ENCODE data around the gene C1orf216. TPM values are rescaled to one million over a fixed set of nuclear protein-coding genes. Genes with fewer than 3 reads are reported as not detected.

The C1orf216 gene
- total and polyA plus RNA-seq, 2 of the 8 experiments (the other 6 are each of a cell fraction or from before 2014, with no cell fraction given) = 7.5 to 10.8 TPM

- H4K91ac ChIP-seq (replicated peaks; ENCODE audit: insufficient read length, low read length) = no peak overlapping the region
- H3K27me3 ChIP-seq (replicated peaks in 1 of 4; ENCODE audit: control insufficient read depth in 3 of 4, extremely low read depth in 1 of 4, insufficient read depth in 3 of 4, low read length in 3 of 4) = peaks cover 0 to 2% (median 0%) of the 10 kb centered on the region in 4 experiments; a peak in 1 of 7 replicates
- H3K4me2 ChIP-seq (ENCODE audit: insufficient read depth in 1 of 2, low read depth in 2 of 2, low read length in 2 of 2) = no peak overlapping the region
- no peak for FAIRE-seq
- no peaks in the 10 kb centered on the region for H4K20me1 ChIP-seq (replicated peaks in 1 of 2; ENCODE audit: control insufficient read depth in 1 of 2, insufficient read depth in 2 of 2, low read length in 2 of 2)
- H2BK120ac ChIP-seq (replicated peaks; ENCODE audit: low read depth, low read length) = no peak overlapping the region
- H3K18ac ChIP-seq (ENCODE audit: extremely low read depth, low read length) = no peak overlapping the region
- ChIA-PET POLR2A (ENCODE audit: partially characterized antibody) (no interaction called here), CTCF (ENCODE audit: partially characterized antibody) (interaction anchor here (1.4 kb wide), 1 partner anchor 22 kb away, joined by 9 read pairs; no protein-coding TSS in a partner anchor)
- H3K23ac ChIP-seq (ENCODE audit: insufficient read length) = no peak overlapping the region
- no peak overlapping the region for H2AK5ac ChIP-seq (ENCODE audit: low read depth, low read length)
- H2BK5ac ChIP-seq (ENCODE audit: low read depth, low read length) = no peak overlapping the region
- no peak overlapping the region for H2BK20ac ChIP-seq (ENCODE audit: low read length)
- peaks cover 0 to 4% (median 2%) of the 10 kb centered on the region in 4 experiments; a peak in 3 of 7 replicates for H3K4me1 ChIP-seq (replicated peaks in 1 of 4; ENCODE audit: control insufficient read depth in 3 of 4, insufficient read depth in 4 of 4, low read length in 3 of 4)
- WGBS, 2 experiments (ENCODE audit: extremely low coverage in 1 of 2, insufficient coverage in 1 of 2, insufficient read length in 1 of 2, insufficient replicate concordance in 2 of 2, low coverage in 1 of 2, low lambda C conversion rate in 2 of 2, missing lambda C conversion rate in 1 of 2) = 87% methylated on average over 5 of the region's 5 CpGs; no CpG with 5 or more reads in 1 of the 2 experiments
- no peak overlapping the region for H3K4me3 ChIP-seq (ENCODE audit: extremely low read depth in 1 of 4, insufficient read depth in 2 of 4, low read depth in 3 of 4, low read length in 4 of 4)
- H3K56ac ChIP-seq (replicated peaks; ENCODE audit: insufficient read length, low read depth, low read length) = no peak overlapping the region
- TF ChIP-seq POU5F1 (IDR thresholded peaks at IDR 0.05; ENCODE audit: low read depth, low read length) (no peak), JUN (IDR thresholded peaks at IDR 0.05; ENCODE audit: low read depth, low read length) (no peak), TBP (IDR thresholded peaks at IDR 0.05; ENCODE audit: low read depth, low read length) (no peak), YY1 (IDR thresholded peaks at IDR 0.05; ENCODE audit: low read depth, low read length) (no peak)
- H3K14ac ChIP-seq (ENCODE audit: insufficient read length) = no peak overlapping the region
- H3K79me1 ChIP-seq (ENCODE audit: low read depth, low read length) = no peaks in the 10 kb centered on the region
- H3K27ac ChIP-seq (ENCODE audit: low read depth, low read length) = no peak overlapping the region
- no peak overlapping the region for H3K4ac ChIP-seq (replicated peaks; ENCODE audit: insufficient read length, low read depth, low read length)
- H3K23me2 ChIP-seq (ENCODE audit: low read depth, low read length) = no peaks in the 10 kb centered on the region; the same call in 1 of the 2 replicates
- no peaks in the 10 kb centered on the region for H3K36me3 ChIP-seq (ENCODE audit: control insufficient read depth in 2 of 4, insufficient read depth in 4 of 4, low read length in 3 of 4)
- no peak overlapping the region for H4K8ac ChIP-seq (ENCODE audit: extremely low read depth, insufficient read depth, low read length)
- H2BK15ac ChIP-seq (ENCODE audit: low read length) = no peak overlapping the region
- no peaks in the 10 kb centered on the region for H3K9me3 ChIP-seq (ENCODE audit: insufficient read depth in 2 of 2, low read depth in 1 of 2, low read length in 1 of 2)
- no peak for DNase-seq (ENCODE audit: low read depth in 1 of 2, low spot score in 2 of 2)
- H3K9ac ChIP-seq (replicated peaks in 1 of 4; ENCODE audit: extremely low read depth in 1 of 4, low read depth in 3 of 4, low read length in 3 of 4) = no peak overlapping the region
- no peak overlapping the region for H2AFZ ChIP-seq (ENCODE audit: low read length)
- no peak overlapping the region for H2BK12ac ChIP-seq (ENCODE audit: low read depth, low read length)
- H4K5ac ChIP-seq (ENCODE audit: insufficient read length, low read depth, low read length) = no peak overlapping the region
- no peaks in the 10 kb centered on the region for H3K79me2 ChIP-seq (ENCODE audit: control insufficient read depth in 1 of 2, insufficient read depth in 2 of 2, low read length in 2 of 2)
Measured at GRCh38 chr1:35668506-35668905, 50.2 kb downstream of the C1orf216 start.
